ENCODE measurements around the gene RAB40B. TPM values are rescaled to one million over a fixed set of nuclear protein-coding genes. Genes with fewer than 3 reads are reported as not detected.

Gene RAB40B
- total and polyA plus RNA-seq, 2 of the 13 experiments (the other 11 are each of a cell fraction or from before 2014, with no cell fraction given) = 6.2 to 6.5 TPM

- TF ChIP-seq SMC3 (IDR thresholded peaks at IDR 0.05; ENCODE audit: low read length) = peak; percentile 67; the same call in 1 of the 2 replicates
- peak; percentile 45; the same call in 1 of the 2 replicates for TF ChIP-seq ZNF770 (CRISPR knock-in tag; IDR thresholded peaks at IDR 0.05)
- TF ChIP-seq HOXA3 (CRISPR knock-in tag; IDR thresholded peaks at IDR 0.05) = peak; percentile 53; the same call in 1 of the 2 replicates
- no peak for TF ChIP-seq HBP1 (CRISPR knock-in tag; IDR thresholded peaks at IDR 0.05; ENCODE audit: low read depth)
- peak; percentile 74; the same call in 1 of the 2 replicates for TF ChIP-seq MTA1 (CRISPR knock-in tag; IDR thresholded peaks at IDR 0.05; ENCODE audit: borderline replicate concordance)
- TF ChIP-seq PCBP1 (IDR thresholded peaks at IDR 0.05; ENCODE audit: borderline replicate concordance, low read depth, low read length) = 0 out of 2 replicates have a peak, but pooled peaks have one; percentile 31
- peak; percentile 38; the same call in 1 of the 2 replicates for TF ChIP-seq ZHX1 (CRISPR knock-in tag; IDR thresholded peaks at IDR 0.05; ENCODE audit: low read depth)
- TF ChIP-seq ZFP91 (CRISPR knock-in tag; IDR thresholded peaks at IDR 0.05; ENCODE audit: borderline replicate concordance) = peak; percentile 68
- no peak for TF ChIP-seq FOSL1 (CRISPR knock-in tag; IDR thresholded peaks at IDR 0.05; ENCODE audit: borderline replicate concordance)
- no peak for TF ChIP-seq GATA4 (IDR thresholded peaks at IDR 0.05; ENCODE audit: borderline replicate concordance, low read depth)
- TF ChIP-seq ZNF850 (CRISPR knock-in tag; conservative IDR thresholded peaks at IDR 0.05) = no peak
- TF ChIP-seq GATAD2A (CRISPR knock-in tag; IDR thresholded peaks at IDR 0.05) = 0 out of 2 replicates have a peak, but pooled peaks have one; percentile 38
- TF ChIP-seq TBX2 (CRISPR knock-in tag; IDR thresholded peaks at IDR 0.05; ENCODE audit: borderline replicate concordance) = 0 out of 2 replicates have a peak, but pooled peaks have one; percentile 22
- TF ChIP-seq ZNF644 (CRISPR knock-in tag; IDR thresholded peaks at IDR 0.05; ENCODE audit: low read depth) = no peak
- TF ChIP-seq TBP (CRISPR knock-in tag; IDR thresholded peaks at IDR 0.05) = no peak
- TF ChIP-seq ZGPAT (CRISPR knock-in tag; IDR thresholded peaks at IDR 0.05) = no peak
- peak; percentile 77 for TF ChIP-seq XRCC5 (optimal IDR thresholded peaks at IDR 0.05; ENCODE audit: low read length)
- no peak for TF ChIP-seq ZNF274 (CRISPR knock-in tag; IDR thresholded peaks at IDR 0.05)
- peak; percentile 16; the same call in 1 of the 2 replicates for TF ChIP-seq SALL1 (CRISPR knock-in tag; IDR thresholded peaks at IDR 0.05)
Observed at GRCh38 chr17:82679586-82680465, 18.7 kb downstream of the RAB40B start (continued).
